ENCODE measurements around the gene WDR91.

WDR91 gene

GRCh38 chr7:135197343-135197742 is 14.0 kb downstream of the WDR91 start:
- H3K36me3 ChIP-seq (ENCODE audit: control insufficient read depth, insufficient read depth, low read length) = peaks cover 30% of the 10 kb centered on the region

DNA sequence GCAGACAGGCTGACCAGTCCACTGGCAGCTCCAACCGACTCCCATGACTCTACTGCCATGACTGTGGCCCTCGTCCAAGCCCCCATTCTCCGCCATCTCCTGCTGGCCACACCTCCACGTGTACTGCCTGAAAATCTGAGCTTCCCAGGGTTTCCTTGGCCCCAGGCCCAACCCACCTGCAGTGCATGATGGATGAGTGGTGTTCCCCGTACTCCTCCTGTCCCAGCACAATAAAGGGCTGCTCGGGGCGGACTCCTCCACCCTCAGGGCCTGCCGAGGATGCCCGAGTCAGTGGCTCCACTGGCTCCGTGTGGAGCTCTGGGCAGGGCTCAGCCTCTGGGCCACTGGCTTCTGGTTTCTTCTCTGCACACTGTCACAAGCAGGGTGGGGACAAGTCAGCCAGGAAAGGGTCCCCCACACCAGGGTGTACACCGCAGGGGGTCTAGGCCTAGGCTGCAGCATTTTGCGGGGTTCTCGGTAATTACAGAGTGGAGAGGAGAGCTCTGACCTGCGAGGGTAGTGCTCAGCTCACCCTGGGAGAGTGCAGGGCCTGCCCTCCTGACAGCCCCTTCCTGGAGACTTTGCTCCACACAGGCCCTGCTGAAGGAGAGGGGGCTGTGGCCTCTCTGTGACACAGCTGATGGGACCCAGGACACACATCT is 15.2 kb downstream of the WDR91 start:
- Histone ChIP-seq H3K4me1 (ENCODE audit: control insufficient read depth, insufficient read depth, low read length) (peaks cover 2% of the 10 kb centered on the region; the same call in 1 of the 2 replicates), H3K9ac (ENCODE audit: low read depth, low read length) (no peak overlapping the region), H3K36me3 (ENCODE audit: control insufficient read depth, insufficient read depth, low read length) (peaks cover 28% of the 10 kb centered on the region)

More at GRCh38 chr7:135197343-135197742, 14.0 kb downstream of the WDR91 start:
- H3K9me3 ChIP-seq (ENCODE audit: control insufficient read depth, insufficient read depth, low read length) = no peaks in the 10 kb centered on the region
- H3K4me3 ChIP-seq (ENCODE audit: low read depth, low read length) = no peak overlapping the region
- H3K4me1 ChIP-seq (ENCODE audit: control insufficient read depth, insufficient read depth, low read length) = peaks cover 2% of the 10 kb centered on the region; the same call in 1 of the 2 replicates
- no peaks in the 10 kb centered on the region for H3K27me3 ChIP-seq (ENCODE audit: control insufficient read depth, insufficient read depth, low read length)
- H3K27ac ChIP-seq (ENCODE audit: low read depth, low read length) = no peak overlapping the region
- no peak overlapping the region for H3K9ac ChIP-seq (ENCODE audit: low read depth, low read length)

GRCh38 chr7:135195156-135195555 is 16.2 kb downstream of the WDR91 start:
- Histone ChIP-seq H3K27me3 (ENCODE audit: control insufficient read depth, insufficient read depth, low read length) (no peaks in the 10 kb centered on the region), H3K4me3 (ENCODE audit: low read depth, low read length) (no peak overlapping the region), H3K36me3 (ENCODE audit: control insufficient read depth, insufficient read depth, low read length) (peaks cover 21% of the 10 kb centered on the region), H3K9me3 (ENCODE audit: control insufficient read depth, insufficient read depth, low read length) (no peaks in the 10 kb centered on the region), H3K4me1 (ENCODE audit: control insufficient read depth, insufficient read depth, low read length) (peaks cover 2% of the 10 kb centered on the region; the same call in 1 of the 2 replicates), H3K27ac (ENCODE audit: low read depth, low read length) (no peak overlapping the region), H3K9ac (ENCODE audit: low read depth, low read length) (no peak overlapping the region)

More for the DNA sequence above, 15.2 kb downstream of the WDR91 start:
- no peak overlapping the region for H3K27ac ChIP-seq (ENCODE audit: low read depth, low read length)
- no peaks in the 10 kb centered on the region for H3K27me3 ChIP-seq (ENCODE audit: control insufficient read depth, insufficient read depth, low read length)
- no peak overlapping the region for H3K4me3 ChIP-seq (ENCODE audit: low read depth, low read length)
- H3K9me3 ChIP-seq (ENCODE audit: control insufficient read depth, insufficient read depth, low read length) = no peaks in the 10 kb centered on the region

GRCh38 chr7:135194494-135195095 is 16.7 kb downstream of the WDR91 start:
- H3K9me3 ChIP-seq (ENCODE audit: control insufficient read depth, insufficient read depth, low read length) = no peaks in the 10 kb centered on the region
- H3K36me3 ChIP-seq (ENCODE audit: control insufficient read depth, insufficient read depth, low read length) = peaks cover 20% of the 10 kb centered on the region
- 0 out of 2 replicates have a peak, but pooled peaks cover 2% of the 10 kb centered on the region for H3K4me1 ChIP-seq (ENCODE audit: control insufficient read depth, insufficient read depth, low read length)
- no peaks in the 10 kb centered on the region for H3K27me3 ChIP-seq (ENCODE audit: control insufficient read depth, insufficient read depth, low read length)
- H3K4me3 ChIP-seq (ENCODE audit: low read depth, low read length) = no peak overlapping the region
- no peak overlapping the region for H3K27ac ChIP-seq (ENCODE audit: low read depth, low read length)
- H3K9ac ChIP-seq (ENCODE audit: low read depth, low read length) = no peak overlapping the region

- Histone ChIP-seq H3K27ac (ENCODE audit: low read depth, low read length) (no peak overlapping the region), H3K9ac (ENCODE audit: low read depth, low read length) (no peak overlapping the region), H3K4me3 (ENCODE audit: low read depth, low read length) (no peak overlapping the region), H3K36me3 (ENCODE audit: control insufficient read depth, insufficient read depth, low read length) (peaks cover 24% of the 10 kb centered on the region), H3K4me1 (ENCODE audit: control insufficient read depth, insufficient read depth, low read length) (no peaks in the 10 kb centered on the region), H3K27me3 (ENCODE audit: control insufficient read depth, insufficient read depth, low read length) (no peaks in the 10 kb centered on the region), H3K9me3 (ENCODE audit: control insufficient read depth, insufficient read depth, low read length) (no peaks in the 10 kb centered on the region)
These were observed 17.7 kb downstream of the WDR91 start for GRCh38 chr7:135193615-135194081.

GRCh38 chr7:135192914-135193536 is 18.3 kb downstream of the WDR91 start:
- Histone ChIP-seq H3K4me3 (ENCODE audit: low read depth, low read length) (no peak overlapping the region), H3K27me3 (ENCODE audit: control insufficient read depth, insufficient read depth, low read length) (no peaks in the 10 kb centered on the region), H3K9me3 (ENCODE audit: control insufficient read depth, insufficient read depth, low read length) (no peaks in the 10 kb centered on the region), H3K4me1 (ENCODE audit: control insufficient read depth, insufficient read depth, low read length) (no peaks in the 10 kb centered on the region), H3K27ac (ENCODE audit: low read depth, low read length) (no peak overlapping the region), H3K9ac (ENCODE audit: low read depth, low read length) (no peak overlapping the region), H3K36me3 (ENCODE audit: control insufficient read depth, insufficient read depth, low read length) (peaks cover 29% of the 10 kb centered on the region)

DNA sequence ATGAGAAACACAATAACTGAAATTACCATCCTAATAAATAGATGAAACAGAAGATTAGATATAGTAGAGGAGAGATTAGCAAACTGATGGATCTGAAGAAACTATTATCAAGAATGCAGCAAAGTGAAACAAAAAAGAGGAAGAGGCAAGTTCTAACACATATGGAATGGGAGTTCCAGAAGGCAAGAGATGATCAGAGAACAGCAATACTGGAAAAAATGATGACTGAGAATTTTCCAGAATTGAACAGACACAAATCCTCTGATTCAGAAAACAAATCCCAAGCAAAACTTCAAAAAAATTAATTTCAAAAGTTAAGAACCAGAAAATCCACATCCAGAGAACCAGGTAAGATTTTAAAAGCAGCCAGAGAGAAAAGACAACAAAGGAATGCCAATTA is 20.6 kb downstream of the WDR91 start:
- H3K4me3 ChIP-seq (ENCODE audit: low read depth, low read length) = no peak overlapping the region
- H3K27ac ChIP-seq (ENCODE audit: low read depth, low read length) = no peak overlapping the region
- H3K36me3 ChIP-seq (ENCODE audit: control insufficient read depth, insufficient read depth, low read length) = peaks cover 41% of the 10 kb centered on the region
- H3K9ac ChIP-seq (ENCODE audit: low read depth, low read length) = no peak overlapping the region
- H3K4me1 ChIP-seq (ENCODE audit: control insufficient read depth, insufficient read depth, low read length) = no peaks in the 10 kb centered on the region
- H3K27me3 ChIP-seq (ENCODE audit: control insufficient read depth, insufficient read depth, low read length) = no peaks in the 10 kb centered on the region
- H3K9me3 ChIP-seq (ENCODE audit: control insufficient read depth, insufficient read depth, low read length) = no peaks in the 10 kb centered on the region

DNA sequence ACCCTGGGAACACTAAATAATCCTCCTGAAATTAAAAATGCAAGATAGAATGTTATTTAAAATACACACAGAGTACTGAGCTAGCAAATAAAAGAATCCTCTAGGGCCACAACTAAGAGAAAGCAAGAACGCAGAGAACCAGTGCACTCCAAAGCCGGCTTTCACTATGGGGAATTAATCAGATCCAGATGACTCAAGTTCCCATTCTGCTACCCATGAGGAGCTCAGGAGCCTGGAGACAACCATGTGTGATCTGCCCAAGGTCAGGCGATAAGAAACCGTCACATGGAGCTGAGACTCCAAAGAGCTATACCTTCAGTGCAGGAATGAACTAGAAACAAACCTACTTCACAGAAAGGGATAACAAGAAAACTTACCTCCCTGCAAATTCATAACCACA is 21.4 kb downstream of the WDR91 start:
- H3K27me3 ChIP-seq (ENCODE audit: control insufficient read depth, insufficient read depth, low read length) = no peaks in the 10 kb centered on the region
- no peak overlapping the region for H3K4me3 ChIP-seq (ENCODE audit: low read depth, low read length)
- peaks cover 47% of the 10 kb centered on the region for H3K36me3 ChIP-seq (ENCODE audit: control insufficient read depth, insufficient read depth, low read length)
- H3K4me1 ChIP-seq (ENCODE audit: control insufficient read depth, insufficient read depth, low read length) = no peaks in the 10 kb centered on the region
- no peaks in the 10 kb centered on the region for H3K9me3 ChIP-seq (ENCODE audit: control insufficient read depth, insufficient read depth, low read length)
- no peak overlapping the region for H3K9ac ChIP-seq (ENCODE audit: low read depth, low read length)
- no peak overlapping the region for H3K27ac ChIP-seq (ENCODE audit: low read depth, low read length)

- peaks cover 49% of the 10 kb centered on the region for H3K36me3 ChIP-seq (ENCODE audit: control insufficient read depth, insufficient read depth, low read length)
- H3K27ac ChIP-seq (ENCODE audit: low read depth, low read length) = no peak overlapping the region
- no peaks in the 10 kb centered on the region for H3K4me1 ChIP-seq (ENCODE audit: control insufficient read depth, insufficient read depth, low read length)
- no peaks in the 10 kb centered on the region for H3K27me3 ChIP-seq (ENCODE audit: control insufficient read depth, insufficient read depth, low read length)
- H3K9ac ChIP-seq (ENCODE audit: low read depth, low read length) = no peak overlapping the region
- H3K9me3 ChIP-seq (ENCODE audit: control insufficient read depth, insufficient read depth, low read length) = no peaks in the 10 kb centered on the region
- no peak overlapping the region for H3K4me3 ChIP-seq (ENCODE audit: low read depth, low read length)
These were observed 22.1 kb downstream of the WDR91 start for GRCh38 chr7:135189221-135189662.

GRCh38 chr7:135188298-135188984 is 22.9 kb downstream of the WDR91 start:
- no peaks in the 10 kb centered on the region for H3K27me3 ChIP-seq (ENCODE audit: control insufficient read depth, insufficient read depth, low read length)
- no peak overlapping the region for H3K4me3 ChIP-seq (ENCODE audit: low read depth, low read length)
- H3K36me3 ChIP-seq (ENCODE audit: control insufficient read depth, insufficient read depth, low read length) = peaks cover 54% of the 10 kb centered on the region
- no peak overlapping the region for H3K27ac ChIP-seq (ENCODE audit: low read depth, low read length)
- no peaks in the 10 kb centered on the region for H3K9me3 ChIP-seq (ENCODE audit: control insufficient read depth, insufficient read depth, low read length)
- H3K4me1 ChIP-seq (ENCODE audit: control insufficient read depth, insufficient read depth, low read length) = no peaks in the 10 kb centered on the region
- no peak overlapping the region for H3K9ac ChIP-seq (ENCODE audit: low read depth, low read length)

Data from HUES48 (cell line).